KG1 (cell line): Measurements from ENCODE around the gene LSM11.
A peak's percentile ranks its signal among the peaks of the same experiment; 100 is the strongest.
"Not testable (repeated sequence)": the region's sequence is repeated elsewhere in the genome, so short reads cannot be mapped to it uniquely, and the experiment has no call there.

ENCODE experiments used
- DNase-seq: peaks from one replicate; lab custom pipeline; 2025; lab: John Stamatoyannopoulos, UW

The LSM11 gene

DNA sequence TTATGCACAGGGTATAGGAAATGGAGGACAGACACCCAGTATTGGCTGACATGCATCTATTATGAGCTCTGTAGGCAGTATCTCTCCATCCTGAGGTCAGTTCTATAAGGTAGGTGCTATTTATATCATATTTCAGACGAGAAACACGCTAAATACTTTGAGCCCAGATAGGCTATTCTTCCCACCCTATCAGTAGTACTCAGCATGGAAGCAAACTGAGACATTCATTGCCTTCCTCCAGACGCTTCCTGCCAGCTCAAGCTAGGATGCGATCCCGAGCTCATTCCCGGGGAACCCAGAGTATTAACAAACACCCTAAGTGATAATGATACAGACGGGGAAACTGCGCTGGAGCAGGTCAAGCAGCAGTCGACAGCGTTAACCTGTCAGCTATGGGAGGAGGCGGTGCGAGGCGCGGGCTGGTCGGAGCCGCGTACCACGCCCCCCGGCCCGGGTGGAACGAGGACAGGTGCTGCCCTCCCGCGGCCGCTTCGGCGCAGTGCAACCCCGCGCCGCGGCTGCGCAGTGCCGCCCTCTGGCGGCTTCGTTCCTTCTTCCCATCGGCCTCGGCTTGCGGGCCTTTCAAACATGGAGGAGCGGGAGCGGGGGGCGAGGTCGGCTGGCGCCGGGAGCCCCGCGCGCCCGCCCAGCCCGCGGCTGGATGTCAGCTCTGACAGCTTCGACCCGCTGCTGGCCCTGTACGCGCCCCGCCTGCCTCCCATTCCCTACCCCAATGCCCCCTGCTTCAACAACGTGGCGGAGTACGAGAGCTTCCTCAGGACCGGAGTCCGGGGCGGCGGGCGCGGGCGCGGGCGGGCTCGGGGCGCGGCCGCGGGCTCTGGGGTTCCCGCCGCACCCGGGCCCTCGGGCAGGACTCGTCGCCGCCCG lies at the start of gene LSM11:
Gene LSM11 (plus strand): TSS at position 550 of the 888 bp plus-strand sequence. CDS start 39 bp downstream, at position 589.
- DNase-seq = peak; percentile 20

DNA sequence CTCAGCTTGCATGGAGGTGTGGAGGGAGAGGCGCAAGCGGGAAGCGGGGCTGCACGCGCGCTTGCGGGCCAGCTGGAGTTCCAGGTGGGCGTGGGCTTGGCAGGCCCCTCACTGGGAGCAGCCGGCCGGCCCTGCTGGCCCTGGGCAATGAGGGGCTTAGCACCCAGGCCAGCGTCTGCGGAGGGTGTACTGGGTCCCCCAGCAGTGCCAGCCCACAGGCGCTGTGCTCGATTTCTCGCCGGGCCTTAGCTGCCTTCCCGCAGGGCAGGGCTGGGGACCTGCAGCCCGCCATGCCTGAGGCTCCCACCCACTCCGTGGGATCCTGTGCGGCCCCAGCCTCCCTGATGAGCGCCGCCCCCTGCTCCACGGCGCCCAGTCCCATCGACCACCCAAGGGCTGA lies 49.7 kb upstream of the LSM11 start:
- not testable (repeated sequence) for DNase-seq

DNA sequence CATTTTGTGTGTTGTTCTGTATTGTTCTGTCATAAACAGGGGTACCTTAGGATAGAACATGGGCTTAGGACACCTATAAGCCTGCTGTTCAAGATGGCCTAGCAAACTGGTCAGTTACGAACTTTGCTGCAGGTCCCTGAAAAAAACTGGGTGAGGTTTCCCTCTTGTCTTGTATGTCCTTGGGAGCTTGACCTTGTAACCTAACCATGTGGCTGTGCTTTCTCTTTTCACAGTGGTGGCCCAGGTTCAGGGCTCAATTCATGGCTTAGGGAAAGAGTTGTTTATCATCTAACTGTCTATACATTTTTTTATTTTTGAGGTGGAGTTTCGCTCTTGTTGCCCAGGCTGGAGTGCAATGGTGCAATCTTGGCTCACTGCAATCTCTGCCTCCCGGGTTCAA lies 47.4 kb upstream of the LSM11 start:
- not testable (repeated sequence) for DNase-seq

DNA sequence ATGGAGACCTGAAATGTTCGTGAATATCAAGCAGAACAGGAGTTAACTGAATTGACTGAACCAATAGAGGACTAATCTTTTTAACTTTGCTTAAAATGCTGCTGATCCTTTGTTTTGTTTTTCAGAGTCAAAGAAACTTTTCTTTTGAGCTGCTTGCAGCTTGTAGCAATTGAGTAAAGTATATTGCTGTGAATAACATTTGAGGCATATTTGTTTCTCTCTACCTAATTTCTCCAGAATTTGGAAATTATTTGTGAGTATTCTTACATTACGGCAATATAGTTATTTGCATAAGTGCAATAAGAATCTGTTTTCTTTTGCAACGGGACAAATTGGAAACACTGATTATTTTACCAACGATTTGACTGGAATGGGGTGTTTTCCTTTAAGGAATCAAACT lies 44.8 kb upstream of the LSM11 start:
- DNase-seq = not testable (repeated sequence)

DNA sequence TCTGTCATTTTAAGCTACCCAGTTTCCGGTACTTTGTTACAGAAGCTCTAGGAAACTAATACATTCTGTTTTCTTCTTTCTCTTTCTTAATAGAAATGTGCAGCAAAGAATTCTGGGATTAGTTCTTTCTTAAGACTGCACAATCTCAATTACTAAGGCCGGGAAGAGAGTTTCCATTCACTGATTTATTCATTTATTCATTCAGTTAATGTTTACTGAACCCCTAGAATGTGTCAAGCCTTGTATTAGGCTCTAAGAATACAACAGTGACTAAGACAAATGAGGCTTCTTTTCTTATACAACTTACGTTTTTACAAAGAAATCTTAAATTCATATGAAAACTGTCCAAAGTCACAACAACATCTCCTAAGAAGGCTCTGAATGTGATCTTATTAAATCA lies 39.8 kb upstream of the LSM11 start:
- DNase-seq = no peak

DNA sequence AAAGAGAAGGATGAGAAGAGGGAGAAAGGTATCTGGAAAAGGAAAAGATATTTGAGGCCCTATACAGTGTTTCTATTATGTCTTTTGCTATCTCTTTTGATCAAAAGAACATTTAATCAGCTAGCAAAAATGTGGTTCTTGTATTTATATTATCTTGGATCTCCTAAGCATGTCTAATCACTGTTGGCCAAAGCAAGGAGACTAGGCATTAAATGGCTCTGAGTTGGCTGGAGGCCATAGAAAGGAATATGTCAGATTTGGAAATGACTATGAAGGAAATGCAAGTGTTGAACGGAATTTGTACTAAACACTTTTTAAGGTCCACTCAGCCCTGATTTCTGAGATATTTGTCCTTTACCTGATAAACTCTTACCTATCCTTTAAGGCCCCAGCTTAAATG lies 34.6 kb upstream of the LSM11 start:
- no peak for DNase-seq

DNA sequence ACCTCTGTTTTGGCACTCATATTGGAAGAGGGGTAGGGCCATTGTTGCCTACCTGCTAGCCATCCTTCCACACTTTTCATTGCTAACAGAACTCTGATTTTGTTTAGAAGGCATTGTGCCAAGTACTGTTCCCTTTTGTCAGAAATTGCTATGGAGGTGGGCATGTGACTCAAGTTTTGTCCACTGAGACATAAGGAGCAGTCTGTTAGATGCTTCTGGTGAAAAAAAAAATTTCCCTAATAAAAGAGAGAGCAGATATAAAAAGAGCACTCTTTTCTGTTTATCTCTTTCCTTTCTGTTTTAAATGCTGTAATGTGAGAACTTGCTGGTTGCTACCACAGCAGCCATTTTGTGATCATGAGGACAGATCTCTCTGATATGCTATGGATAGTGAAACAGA lies 34.2 kb upstream of the LSM11 start:
- no peak for DNase-seq

DNA sequence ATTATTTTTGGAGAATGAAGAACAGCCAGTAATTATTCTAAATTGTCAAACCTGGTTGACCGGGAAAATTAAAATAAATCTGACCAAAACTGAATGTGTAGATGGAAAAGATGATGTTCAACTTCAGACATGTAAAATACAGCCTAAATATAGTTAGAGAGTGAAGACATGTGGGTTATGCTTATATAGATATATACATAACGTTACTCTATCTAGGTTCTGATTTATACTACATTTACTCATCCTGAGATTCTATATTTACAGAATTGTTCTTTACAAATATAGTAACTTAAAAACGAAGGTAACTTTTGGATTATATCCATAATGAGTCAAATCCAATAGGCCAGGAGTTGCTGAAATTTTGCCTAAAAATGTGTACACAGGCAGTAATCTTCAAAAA lies 33.1 kb upstream of the LSM11 start:
- DNase-seq = no peak

DNA sequence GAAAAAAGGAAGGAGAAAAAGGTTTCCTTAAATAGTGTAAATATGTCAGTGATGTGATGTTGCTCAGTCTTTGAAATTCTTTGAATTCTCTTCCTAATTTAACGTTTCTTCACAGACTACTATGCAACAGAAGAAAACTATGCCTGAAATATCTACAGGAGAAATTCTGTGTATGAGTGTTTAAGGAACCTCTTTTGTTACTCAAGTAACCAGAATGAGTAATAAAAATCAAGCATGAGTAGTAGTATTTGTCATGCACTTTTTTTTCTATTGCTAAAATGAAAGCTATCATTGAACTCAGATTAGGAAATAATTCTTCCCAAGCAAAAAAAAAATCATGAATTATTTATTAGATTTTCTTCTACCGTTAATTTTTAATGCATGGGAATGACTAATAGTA lies 32.6 kb upstream of the LSM11 start:
- DNase-seq = no peak

DNA sequence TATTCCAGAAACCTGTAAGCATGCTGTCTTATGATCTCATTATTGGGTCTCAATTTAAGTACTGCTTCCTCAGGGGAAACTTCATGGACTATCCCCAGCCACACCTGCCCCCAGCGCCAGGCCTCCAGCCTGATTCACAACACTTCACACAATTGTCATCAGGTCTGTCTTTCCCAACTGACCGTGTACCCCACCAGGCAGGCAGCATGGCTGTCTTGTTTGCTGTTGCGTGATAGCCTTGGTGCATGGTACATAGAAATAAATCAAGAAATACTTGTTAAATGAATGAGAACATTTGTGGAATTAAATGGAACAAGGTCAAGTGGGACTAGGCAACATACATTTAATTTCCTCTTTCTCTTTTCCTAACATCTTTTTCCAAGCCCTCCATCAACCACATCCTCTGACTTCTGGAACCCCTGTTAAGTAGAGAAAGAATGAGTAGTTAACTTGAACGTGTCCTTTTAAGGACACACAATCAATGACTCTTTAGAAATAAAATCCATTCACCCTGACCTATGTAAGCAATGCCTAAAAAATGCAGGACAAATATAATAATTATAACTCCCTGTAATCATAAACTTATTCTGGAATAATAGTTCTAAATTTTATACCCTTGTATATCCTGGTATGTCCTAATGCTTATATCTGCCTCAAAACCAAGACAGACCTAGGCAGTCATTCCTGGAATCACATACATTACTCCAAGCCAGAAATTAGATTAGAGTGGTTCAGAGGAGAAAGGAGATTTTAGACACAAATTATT lies 29.5 kb upstream of the LSM11 start:
- no peak for DNase-seq

DNA sequence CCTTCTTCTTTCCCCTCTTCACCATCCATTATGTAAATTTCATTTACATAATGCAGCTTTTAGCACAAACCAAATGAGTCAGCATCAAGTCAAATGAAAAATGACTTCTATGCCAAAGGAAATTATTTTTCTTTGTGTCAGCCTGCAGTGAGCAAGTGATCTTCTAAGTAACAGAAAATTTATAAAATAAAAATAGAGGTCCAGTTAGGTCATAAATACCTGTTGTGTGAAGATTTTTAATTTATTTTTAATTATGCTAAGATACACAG lies 29.0 kb upstream of the LSM11 start:
- DNase-seq = no peak

DNA sequence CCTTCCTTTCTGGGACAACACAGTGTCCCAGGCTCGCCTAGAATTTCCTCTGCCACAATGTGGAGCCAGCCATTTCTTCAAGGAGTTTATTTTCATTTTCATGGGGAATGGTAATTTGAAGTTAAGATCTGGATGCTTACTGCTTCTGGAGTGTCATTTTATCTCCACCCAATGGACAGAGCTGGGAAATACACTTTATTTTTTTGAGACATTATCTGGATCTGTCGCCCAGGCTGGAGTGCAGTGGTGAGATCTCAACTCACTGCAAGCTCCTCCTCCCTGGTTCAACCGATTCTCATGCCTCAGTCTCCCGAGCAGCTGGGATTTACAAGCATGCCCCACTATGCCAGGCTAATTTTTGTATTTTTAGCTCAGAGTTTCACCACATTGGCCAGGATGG lies 25.0 kb upstream of the LSM11 start:
- no peak for DNase-seq

DNA sequence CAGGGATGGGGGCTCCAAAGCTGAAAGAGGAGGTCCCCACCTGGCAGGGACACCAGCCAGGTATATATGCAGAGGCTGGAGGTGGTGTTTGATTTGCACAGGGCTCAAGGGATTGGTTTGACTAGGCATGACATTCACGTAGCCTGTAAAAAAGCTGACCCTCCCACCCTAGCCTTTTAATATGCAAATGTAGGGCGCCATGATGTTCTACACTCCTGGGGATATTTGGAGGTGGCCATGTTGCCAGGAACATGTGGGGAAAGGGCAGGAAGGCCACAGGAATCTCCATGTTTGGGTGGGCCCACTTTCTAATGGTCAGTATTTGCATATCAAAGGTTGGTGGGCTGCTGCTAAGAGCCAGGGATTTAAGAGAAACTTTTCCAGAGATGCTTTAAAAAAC lies 24.3 kb upstream of the LSM11 start:
- no peak for DNase-seq

DNA sequence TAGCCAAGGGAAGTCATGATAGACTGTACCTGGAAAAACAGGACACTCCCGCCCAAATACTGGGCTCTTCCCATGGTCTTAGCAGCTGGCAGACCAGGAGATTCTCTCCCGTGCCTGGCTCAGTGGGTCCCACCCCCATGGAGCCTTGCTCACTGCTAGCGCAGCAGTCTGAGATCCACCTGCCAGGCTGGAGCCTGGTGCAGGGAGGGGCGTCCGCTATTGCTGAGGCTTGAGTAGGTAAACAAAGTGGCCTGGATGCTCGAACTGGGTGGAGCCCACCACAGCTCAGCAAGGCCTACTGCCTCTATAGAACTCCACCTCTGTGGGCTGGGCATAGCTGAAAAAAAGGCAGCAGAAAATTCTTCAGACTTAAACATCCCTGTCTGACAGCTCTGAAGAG lies 22.4 kb upstream of the LSM11 start:
- DNase-seq = no peak

DNA sequence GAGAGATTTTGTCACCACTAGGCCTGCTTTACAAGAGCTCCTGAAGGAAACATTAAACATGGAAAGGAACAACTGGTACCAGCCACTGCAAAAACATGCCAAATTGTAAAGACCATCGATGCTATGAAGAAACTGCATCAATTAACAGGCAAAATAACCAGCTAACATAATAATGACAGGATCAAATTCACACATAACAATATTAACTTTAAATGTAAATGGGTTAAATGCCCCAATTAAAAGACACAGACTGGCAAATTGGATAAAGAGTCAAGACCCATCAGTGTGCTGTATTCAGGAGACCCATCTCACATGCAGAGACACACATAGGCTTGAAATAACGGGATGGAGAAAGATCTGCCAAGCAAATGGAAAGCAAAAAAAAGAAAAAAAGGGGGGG lies 20.6 kb upstream of the LSM11 start:
- DNase-seq = not testable (repeated sequence)

DNA sequence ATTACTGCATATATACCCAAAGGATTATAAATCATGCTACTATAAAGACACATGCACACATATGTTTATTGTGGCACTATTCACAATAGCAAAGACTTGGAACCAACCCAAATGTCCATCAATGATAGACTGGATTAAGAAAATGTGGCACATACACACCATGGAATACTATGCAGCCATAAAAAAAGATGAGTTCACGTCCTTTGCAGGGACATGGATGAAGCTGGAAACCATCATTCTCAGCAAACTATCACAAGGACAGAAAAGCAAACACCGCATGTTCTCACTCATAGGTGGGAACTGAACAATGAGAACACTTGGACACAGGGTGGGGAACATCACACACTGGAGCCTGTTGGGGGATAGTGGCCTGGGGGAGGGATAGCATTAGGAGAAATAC lies 16.9 kb upstream of the LSM11 start:
- DNase-seq = not testable (repeated sequence)

DNA sequence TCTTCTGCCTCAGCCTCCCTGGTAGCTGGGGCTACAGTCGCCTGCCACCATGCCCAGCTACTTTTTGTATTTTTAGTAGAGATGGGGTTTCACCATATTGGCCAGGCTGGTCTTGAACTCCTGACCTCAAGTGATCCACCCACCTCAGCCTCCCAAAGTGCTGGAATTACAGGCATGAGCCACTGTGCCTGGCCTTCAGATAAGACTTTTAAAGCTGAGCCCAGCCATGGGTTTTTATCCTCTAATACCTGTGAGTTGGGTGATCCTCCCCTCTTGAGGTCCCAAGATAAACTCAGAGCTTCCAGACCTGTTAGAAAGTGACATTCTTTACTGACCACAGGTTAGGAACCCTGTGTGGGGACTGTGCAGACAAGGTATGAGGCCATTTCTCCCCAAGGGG lies 15.7 kb upstream of the LSM11 start:
- DNase-seq = not testable (repeated sequence)

DNA sequence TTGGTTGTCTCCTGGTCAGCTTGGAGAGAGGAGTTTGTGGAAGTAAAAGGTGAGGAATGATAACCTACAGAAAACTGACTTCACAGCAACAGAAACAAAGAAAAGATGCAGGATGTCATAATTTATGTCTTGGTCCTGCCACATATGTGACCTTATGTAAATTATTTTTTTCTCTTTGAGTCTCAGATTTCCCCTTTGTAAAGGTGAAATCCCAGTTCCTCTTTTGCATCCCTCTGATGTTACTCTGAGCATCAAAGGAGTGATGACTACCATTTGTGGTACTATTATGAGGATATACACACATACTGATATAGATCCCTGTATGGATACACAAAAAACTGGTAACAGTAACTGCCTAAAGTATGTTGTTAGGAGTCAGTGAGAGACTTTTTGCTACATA lies 13.7 kb upstream of the LSM11 start:
- no peak for DNase-seq

DNA sequence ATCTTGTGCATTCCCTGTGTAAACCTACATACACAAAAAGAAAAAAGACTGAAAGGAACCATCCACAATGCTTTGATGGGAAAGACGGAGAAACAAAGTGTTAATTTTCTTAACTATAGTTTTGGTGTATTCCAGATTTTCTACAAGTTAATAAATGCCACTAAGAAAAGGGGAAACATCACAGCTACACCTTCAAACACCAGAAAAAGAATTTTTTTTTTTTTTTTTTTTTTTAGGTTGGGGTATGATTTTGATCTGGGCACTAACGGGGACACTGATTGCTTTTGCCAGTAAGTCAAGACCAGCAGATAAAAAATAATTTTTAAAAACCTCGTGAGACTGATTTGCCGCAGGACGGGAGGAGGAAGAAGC lies 12.6 kb upstream of the LSM11 start:
- DNase-seq = no peak

DNA sequence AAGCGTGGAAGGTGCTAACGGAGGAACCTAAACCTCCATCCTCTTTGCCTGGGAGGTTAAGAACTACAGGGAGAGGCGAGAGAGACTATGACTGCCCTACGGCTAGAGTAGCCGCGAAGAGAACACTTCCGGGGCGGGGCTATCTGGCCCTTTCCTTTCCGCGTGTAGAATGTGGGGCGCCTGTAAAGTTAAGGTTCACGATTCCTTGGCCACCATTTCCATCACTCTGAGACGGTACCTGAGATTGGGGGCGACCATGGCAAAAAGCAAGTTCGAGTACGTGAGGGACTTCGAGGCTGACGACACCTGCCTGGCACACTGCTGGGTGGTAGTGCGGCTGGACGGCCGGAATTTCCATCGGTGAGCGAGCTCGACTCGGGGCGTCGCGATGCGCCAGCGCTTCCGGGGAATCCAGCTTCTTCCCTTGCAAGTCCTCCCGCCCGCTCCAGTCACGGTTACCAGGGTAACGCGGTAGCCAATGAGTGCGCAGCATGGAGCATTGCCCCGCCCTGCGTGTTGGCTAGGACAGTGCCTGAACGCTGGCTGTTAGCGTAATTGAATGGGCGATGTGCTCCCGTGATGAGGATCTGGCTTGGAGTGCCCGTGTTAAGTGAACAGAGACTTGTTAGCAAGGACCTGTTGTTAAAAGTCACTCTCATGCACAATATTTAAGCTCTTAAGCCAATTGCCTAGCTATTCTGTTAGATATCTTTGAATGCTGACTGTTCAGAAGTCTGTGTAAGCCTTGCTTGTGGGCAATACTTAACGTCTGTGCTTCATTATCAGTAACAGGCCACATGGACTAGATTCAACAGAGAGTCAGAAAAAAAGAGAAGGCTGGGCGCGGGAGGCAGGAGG lies 12.0 kb upstream of the LSM11 start, which contains the start of gene THG1L:
Gene THG1L (plus strand): TSS at position 149 of the 858 bp plus-strand sequence. CDS start 21 bp downstream, at position 170.
- DNase-seq = peak; percentile 64

DNA sequence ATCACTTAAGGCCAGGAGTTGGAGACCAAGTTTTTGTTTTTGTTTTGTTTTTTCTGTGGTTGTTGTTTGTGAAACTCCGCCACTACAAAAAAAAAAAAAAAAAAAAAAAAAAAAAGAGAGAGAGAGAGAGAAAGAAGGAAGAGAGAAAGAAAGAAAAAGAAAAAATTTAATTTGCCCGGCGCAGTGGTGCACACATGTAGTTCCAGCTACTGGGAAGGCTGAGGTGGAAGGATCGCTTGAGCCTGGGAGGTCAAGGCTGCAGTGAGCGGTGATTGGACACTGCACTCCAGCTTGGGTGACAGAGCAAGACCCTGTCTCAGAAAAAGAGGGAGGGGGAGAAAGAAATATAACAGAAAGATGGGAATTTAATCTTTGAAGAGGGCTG lies 11.4 kb upstream of the LSM11 start:
- DNase-seq = no peak

DNA sequence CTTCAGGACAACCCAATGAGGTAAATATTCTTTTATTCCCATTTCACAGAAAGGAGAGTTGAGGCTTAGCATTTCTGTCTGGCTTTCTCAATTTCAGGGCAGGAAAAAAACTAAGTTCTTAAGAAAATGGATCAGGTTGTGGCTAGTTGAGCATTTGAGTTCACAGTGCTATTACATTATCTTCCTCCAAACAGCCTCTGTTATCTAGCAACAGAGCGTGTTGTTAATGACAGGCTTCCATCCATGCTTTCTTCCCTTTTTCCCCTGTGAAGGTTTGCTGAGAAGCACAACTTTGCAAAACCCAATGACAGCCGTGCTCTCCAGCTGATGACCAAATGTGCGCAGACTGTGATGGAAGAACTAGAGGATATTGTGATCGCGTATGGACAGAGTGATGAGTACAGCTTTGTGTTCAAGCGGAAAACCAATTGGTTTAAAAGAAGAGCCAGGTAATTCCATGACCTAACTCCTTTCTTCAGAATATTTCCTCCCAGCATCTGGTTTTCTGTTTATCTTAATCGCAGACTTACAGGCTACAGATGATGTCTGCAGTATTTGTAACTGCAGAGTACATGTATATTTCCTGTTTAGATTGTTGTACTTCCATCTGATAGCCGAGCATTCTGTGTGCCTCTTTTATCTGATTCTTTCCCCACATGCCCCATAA lies 10.8 kb upstream of the LSM11 start:
- DNase-seq = no peak
